Activated naive CD4-positive, alpha-beta T cell treated with anti-CD3 and anti-CD28 coated beads for 36 hours (primary cell): ENCODE measurements around the gene PCGF1. TPM values are rescaled to one million over a fixed set of nuclear protein-coding genes. Genes with fewer than 3 reads are reported as not detected.

Experiments used
- CTCF ChIA-PET: fragments of 350-600 bp; sonication (Branson Sonifier 250); formaldehyde crosslinking; loops from one replicate; lab custom pipeline; 2021; ENCODE audit warnings: antibody characterized with exemption; lab: Charles Lee
- DNase-seq: peaks from one replicate; pipeline ENCODE4 v3.0.0-alpha.2; 2020
- H3K27ac Mint-ChIP-seq: one replicate; pipeline ENCODE4 v1.8.0; 2021; ENCODE audit warnings: mild to moderate bottlenecking, mixed read lengths
- H3K27me3 Mint-ChIP-seq: one replicate; pipeline ENCODE4 v1.8.0; 2021; ENCODE audit warnings: low read depth, mixed read lengths
- H3K36me3 Mint-ChIP-seq: one replicate; pipeline ENCODE4 v1.8.0; 2021; ENCODE audit warnings: low read depth, mixed read lengths
- H3K4me1 Mint-ChIP-seq: one replicate; pipeline ENCODE4 v1.8.0; 2021; ENCODE audit warnings: low read depth, mixed read lengths
- H3K4me3 Mint-ChIP-seq: one replicate; pipeline ENCODE4 v1.8.0; 2021; ENCODE audit warnings: mild to moderate bottlenecking, moderate library complexity, mixed read lengths
- H3K9me3 Mint-ChIP-seq: one replicate; pipeline ENCODE4 v1.8.0; 2021; ENCODE audit warnings: mixed read lengths
- intact Hi-C: fragments of 100-400 bp; cut with micrococcal nuclease; formaldehyde crosslinking; loops from one replicate; pipeline ENCODE4 v1.15.1; 2023
- total RNA-seq, 2 experiments: library from RNA; stranded (reverse); gene quantifications; one replicate each; pipeline ENCODE4 v1.2.3, GENCODE V29; 2021

The PCGF1 gene
- total RNA-seq, 2 experiments from 2014 or later = 21.1 to 24.4 TPM

DNA sequence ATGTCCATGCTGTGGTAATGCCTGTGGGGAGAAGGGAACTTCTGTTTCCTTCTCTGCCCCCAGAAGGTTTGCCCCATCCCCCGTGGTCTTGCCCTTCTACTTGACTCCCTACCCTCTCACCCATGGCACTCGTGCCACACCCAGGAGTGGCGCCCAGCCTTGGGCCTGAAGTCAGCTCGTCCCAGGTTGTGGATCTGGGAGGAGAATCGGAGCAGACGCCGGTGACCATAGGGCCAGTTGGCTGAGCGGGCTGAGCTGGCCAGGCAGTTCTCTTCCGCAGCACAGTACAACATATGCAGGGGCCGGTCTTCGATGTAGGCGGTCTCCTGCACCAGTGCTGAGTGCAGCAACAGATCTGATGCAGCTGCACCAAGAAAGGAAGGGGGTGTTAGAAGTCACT lies 26.9 kb upstream of the PCGF1 start:
- Mint-ChIP-seq H3K27me3 (peaks cover 9% of the 10 kb centered on the region), H3K4me3 (no peak overlapping the region), H3K27ac (no peak overlapping the region), H3K36me3 (peaks cover 14% of the 10 kb centered on the region), H3K9me3 (no peaks in the 10 kb centered on the region), H3K4me1 (peaks cover 16% of the 10 kb centered on the region)
- CTCF ChIA-PET = interaction anchor here (4.1 kb wide), 1 partner anchor 52 kb away, joined by 50 read pairs; no protein-coding TSS in a partner anchor
- DNase-seq = no peak
- intact Hi-C loops = loop anchor here (5.0 to 10.0 kb wide), 4 partner anchors 37 to 710 kb away; partner anchors contain the start of genes LBX2 and STAMBP

DNA sequence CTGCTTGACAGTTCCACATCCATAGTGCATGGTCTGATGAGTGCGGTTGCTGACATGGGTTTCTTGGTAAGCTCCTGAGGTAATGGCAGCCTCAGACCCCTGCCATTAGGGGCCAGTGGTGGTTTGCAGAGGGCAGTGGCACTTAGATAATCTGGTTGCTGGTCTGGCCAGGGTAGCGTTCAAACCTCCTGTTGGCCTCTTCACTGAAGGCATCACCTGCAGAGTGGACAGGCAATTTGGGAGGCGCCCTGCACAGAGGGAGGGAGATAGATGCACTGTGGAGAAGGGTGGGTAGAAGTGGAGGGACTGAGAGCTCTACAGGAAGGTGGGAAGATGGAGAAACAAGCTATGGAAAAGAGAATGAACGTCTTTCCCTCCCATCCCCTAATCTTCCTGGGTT lies 26.0 kb upstream of the PCGF1 start:
- CTCF ChIA-PET = interaction anchor here (1.9 to 4.4 kb wide), 4 partner anchors 12 to 53 kb away, joined by 4 to 50 read pairs (median 24); partner anchors contain the start of genes CCDC142 and TTC31
- intact Hi-C loops = loop anchor here (5.0 to 10.0 kb wide), 4 partner anchors 36 to 709 kb away; partner anchors contain the start of genes LBX2 and STAMBP
- Mint-ChIP-seq H3K4me3 (no peak overlapping the region), H3K27ac (no peak overlapping the region), H3K9me3 (no peaks in the 10 kb centered on the region), H3K4me1 (peaks cover 21% of the 10 kb centered on the region), H3K36me3 (peaks cover 21% of the 10 kb centered on the region), H3K27me3 (peaks cover 4% of the 10 kb centered on the region)
- DNase-seq = no peak

DNA sequence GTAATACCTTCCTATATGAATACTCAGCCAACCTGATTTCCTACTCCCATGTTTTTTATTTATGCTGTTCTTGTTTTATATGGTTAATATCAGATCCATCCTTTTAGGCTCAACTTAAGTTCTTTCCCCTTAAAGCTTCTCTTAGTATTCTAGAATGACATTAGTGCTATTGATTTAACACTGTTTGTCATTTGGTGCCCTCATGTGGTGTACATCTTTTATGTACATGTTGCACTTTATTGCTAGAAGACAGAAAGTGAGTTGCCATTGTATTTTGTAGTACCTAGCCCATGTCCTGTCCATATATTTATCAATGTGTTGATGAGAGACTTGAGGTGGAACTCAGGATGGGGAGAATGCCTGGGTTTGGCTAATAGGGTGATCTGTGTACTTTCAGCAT lies 24.7 kb upstream of the PCGF1 start:
- Mint-ChIP-seq H3K4me3 (peak overlapping the region; percentile 35), H3K27ac (peak overlapping the region; percentile 2), H3K36me3 (peaks cover 34% of the 10 kb centered on the region), H3K27me3 (no peaks in the 10 kb centered on the region), H3K4me1 (peaks cover 33% of the 10 kb centered on the region), H3K9me3 (no peaks in the 10 kb centered on the region)
- intact Hi-C loops = loop anchor here (1.0 to 10.0 kb wide), 5 partner anchors 35 to 707 kb away; partner anchors contain the start of genes LBX2 and STAMBP
- no peak for DNase-seq
- CTCF ChIA-PET = interaction anchor here (0.5 to 4.4 kb wide), 18 partner anchors 10 to 197 kb away, joined by 3 to 50 read pairs (median 4); partner anchors contain the start of genes CCDC142, MRPL53, TTC31 and WBP1

DNA sequence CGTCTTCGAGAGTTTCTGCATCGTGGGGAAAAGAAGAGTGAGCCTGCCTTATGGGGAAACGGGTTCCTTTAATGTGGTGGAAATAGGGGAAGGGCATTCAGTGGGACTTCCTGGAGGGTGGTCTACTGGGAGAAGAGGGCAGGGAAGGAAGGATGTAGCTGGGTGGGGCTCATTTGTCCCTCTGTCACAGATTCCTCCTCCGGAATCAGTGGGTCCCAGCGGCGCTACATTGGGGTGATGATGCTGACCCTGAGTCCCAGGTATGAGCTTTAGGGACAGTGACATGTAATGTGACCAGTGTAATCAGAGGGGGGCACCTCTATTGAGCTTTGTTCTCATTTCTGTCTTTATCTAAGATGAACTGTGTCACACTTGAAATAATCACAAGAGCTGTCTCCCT lies 24.2 kb upstream of the PCGF1 start:
- Mint-ChIP-seq H3K36me3 (peaks cover 39% of the 10 kb centered on the region), H3K9me3 (no peaks in the 10 kb centered on the region)

DNA sequence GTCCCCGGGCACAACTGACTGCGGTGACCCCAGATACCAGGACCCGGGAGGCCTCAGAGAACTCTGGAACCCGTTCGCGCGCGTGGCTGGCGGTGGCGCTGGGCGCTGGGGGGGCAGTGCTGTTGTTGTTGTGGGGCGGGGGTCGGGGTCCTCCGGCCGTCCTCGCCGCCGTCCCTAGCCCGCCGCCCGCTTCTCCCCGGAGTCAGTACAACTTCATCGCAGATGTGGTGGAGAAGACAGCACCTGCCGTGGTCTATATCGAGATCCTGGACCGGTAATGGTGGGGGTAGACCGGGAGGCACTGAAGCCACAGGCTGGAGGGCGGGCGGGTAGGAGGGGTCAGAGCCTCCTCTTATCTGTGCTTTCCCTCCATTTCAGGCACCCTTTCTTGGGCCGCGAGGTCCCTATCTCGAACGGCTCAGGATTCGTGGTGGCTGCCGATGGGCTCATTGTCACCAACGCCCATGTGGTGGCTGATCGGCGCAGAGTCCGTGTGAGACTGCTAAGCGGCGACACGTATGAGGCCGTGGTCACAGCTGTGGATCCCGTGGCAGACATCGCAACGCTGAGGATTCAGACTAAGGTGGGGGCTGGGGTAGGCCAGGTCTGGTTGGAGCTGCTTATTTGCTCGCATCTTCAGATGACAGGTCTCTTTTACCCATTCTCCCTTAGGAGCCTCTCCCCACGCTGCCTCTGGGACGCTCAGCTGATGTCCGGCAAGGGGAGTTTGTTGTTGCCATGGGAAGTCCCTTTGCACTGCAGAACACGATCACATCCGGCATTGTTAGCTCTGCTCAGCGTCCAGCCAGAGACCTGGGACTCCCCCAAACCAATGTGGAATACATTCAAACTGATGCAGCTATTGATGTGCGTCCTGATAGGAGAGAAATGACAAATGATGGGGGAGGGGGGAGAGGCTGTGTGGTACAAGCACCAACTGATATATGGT lies 23.0 kb upstream of the PCGF1 start:
- Mint-ChIP-seq H3K36me3 (peaks cover 48% of the 10 kb centered on the region), H3K9me3 (no peaks in the 10 kb centered on the region), H3K27me3 (no peaks in the 10 kb centered on the region), H3K4me3 (peak overlapping the region; percentile 98), H3K27ac (peak overlapping the region; percentile 84), H3K4me1 (peaks cover 40% of the 10 kb centered on the region)
- CTCF ChIA-PET = interaction anchor here (0.9 to 4.4 kb wide), 10 partner anchors 21 to 61 kb away, joined by 3 to 50 read pairs (median 6); partner anchors contain the start of genes CCDC142 and TTC31
- peak; percentile 77 for DNase-seq
- intact Hi-C loops = loop anchor here (2.0 to 10.0 kb wide), 5 partner anchors 33 to 706 kb away; partner anchors contain the start of genes HK2, LBX2 and STAMBP

More for the DNA sequence above, 24.2 kb upstream of the PCGF1 start:
- H3K4me3 Mint-ChIP-seq = peak overlapping the region; percentile 34
- no peaks in the 10 kb centered on the region for H3K27me3 Mint-ChIP-seq
- H3K4me1 Mint-ChIP-seq = peaks cover 36% of the 10 kb centered on the region
- peak overlapping the region; percentile 2 for H3K27ac Mint-ChIP-seq
- intact Hi-C loops = loop anchor here (1.0 to 10.0 kb wide), 6 partner anchors 34 to 707 kb away; partner anchors contain the start of genes HK2, LBX2 and STAMBP
- CTCF ChIA-PET = interaction anchor here (0.5 to 4.4 kb wide), 21 partner anchors 10 to 197 kb away, joined by 3 to 50 read pairs (median 3); partner anchors contain the start of genes CCDC142, MRPL53, TTC31 and WBP1
- DNase-seq = no peak

DNA sequence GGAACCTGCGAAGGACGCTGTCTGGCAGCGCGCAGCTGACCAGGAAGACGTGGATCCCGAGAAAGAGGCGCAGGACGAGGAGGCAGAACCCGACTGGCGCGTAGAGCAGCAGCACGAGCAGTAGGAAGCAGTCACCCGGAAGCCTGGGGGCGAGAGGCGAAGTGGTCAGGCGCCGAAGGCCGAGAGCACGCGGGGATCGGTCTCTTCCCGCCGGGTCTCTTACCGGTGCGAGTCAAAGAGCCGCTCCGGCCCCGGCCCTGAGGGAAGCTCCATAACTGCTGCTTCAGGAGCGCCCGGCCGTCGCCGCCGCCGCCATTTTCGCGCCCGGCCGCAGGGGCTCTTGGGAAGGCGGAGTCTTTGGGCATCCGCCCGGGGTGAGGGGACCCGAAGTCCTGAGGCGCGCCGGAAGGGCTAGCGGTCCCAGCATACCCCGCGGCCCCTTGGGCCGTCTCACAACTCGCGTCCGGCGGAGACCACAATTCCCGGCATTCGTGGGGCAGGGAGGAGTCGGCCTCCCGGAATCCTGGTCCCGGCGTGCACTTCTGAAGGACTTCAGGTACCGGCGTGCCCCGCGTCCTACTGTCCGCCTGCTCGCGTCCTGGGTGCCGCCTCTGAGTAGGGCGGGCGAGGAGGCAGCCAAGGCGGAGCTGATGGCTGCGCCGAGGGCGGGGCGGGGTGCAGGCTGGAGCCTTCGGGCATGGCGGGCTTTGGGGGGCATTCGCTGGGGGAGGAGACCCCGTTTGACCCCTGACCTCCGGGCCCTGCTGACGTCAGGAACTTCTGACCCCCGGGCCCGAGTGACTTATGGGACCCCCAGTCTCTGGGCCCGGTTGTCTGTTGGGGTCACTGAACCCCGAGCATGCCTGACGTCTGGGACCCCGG lies 22.1 kb upstream of the PCGF1 start, which contains the start of the genes AUP1 and HTRA2:
AUP1 (minus strand) TSS at position 350 of the 882 bp plus-strand sequence; CDS start at position 273, 77 bp downstream.
HTRA2 (plus strand) TSS at position 577 of the 882 bp plus-strand sequence; CDS start at position 651, 74 bp downstream.
- peak; percentile 96 for DNase-seq
- Mint-ChIP-seq H3K27me3 (no peaks in the 10 kb centered on the region), H3K4me1 (peaks cover 40% of the 10 kb centered on the region), H3K36me3 (peaks cover 48% of the 10 kb centered on the region), H3K9me3 (no peaks in the 10 kb centered on the region), H3K27ac (peak within 1 kb of the TSS; percentile 91), H3K4me3 (peak within 1 kb of the TSS; percentile 98)
- CTCF ChIA-PET = interaction anchor here (0.9 to 4.4 kb wide), 10 partner anchors 9 to 60 kb away, joined by 3 to 39 read pairs (median 4); partner anchors contain the start of genes CCDC142 and TTC31
- intact Hi-C loops = loop anchor here (1.0 to 10.0 kb wide), 14 partner anchors 13 to 705 kb away; partner anchors contain the start of genes C2orf81, DOK1, HK2 and INO80B

DNA sequence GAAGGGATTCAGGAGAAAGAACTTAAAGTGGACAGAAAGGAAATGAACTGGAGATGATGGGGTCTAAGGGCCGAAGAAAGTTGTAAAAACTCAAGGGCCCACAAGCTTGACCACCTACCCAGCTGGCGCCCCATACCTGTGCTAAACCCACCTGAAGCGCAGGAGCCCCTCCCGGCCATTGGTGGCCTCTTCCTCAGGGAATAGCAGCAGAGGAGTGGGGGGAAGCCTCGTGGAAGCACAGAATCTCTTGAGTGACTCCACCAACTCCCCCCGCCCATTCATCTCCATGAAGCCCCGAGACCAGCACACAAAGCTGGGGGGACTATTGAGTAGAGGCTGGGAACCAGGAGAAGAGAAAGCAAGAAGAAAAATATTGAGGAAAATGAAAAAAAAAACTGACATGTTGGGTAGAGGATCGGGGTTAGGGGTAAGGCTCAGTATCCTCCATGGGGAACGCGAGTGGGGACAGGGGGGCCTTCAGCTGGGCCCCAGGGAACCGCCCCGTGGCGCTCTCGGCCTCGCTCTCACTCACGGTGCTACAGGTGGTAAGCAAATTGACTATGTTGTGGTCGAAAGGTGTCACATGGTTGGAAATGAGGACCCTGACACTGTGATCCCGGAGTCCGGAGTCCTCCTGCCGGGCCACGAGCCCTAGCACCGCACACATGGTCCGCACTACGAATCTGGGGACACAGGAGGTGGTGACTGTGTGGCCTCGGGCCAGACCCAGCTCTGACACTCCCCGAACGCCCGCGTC lies 21.3 kb upstream of the PCGF1 start:
- Mint-ChIP-seq H3K4me1 (peaks cover 40% of the 10 kb centered on the region), H3K9me3 (no peaks in the 10 kb centered on the region), H3K4me3 (peak overlapping the region; percentile 98), H3K36me3 (peaks cover 48% of the 10 kb centered on the region), H3K27ac (peak overlapping the region; percentile 91), H3K27me3 (no peaks in the 10 kb centered on the region)
- peak; percentile 45 for DNase-seq
- CTCF ChIA-PET = interaction anchor here (0.9 to 2.7 kb wide), 8 partner anchors 10 to 61 kb away, joined by 3 to 10 read pairs (median 4); partner anchors contain the start of genes CCDC142 and TTC31
- intact Hi-C loops = loop anchor here (1.0 to 2.0 kb wide), 9 partner anchors 12 to 136 kb away; partner anchors contain the start of genes C2orf81, DOK1, INO80B and PCGF1

DNA sequence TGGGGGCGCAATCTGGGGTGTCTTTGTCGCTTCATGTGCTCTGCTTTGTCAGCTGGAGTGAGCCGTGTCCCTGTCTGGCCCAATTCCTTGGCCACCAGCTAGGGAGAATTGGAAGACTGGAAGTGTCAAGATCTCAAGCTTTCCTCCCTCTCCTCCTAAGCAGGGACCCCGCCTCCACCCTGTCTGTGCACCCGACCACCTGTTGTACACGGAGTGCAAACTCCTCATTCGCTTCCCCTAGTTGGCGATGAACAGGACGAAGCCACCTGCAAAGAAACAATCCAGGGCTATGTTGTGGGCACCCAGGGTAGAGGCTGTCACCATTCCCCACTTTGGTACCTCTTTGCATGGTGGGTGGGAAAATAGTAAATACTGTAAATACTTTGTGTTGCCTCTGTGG lies 20.2 kb upstream of the PCGF1 start:
- peak overlapping the region; percentile 98 for H3K4me3 Mint-ChIP-seq
- H3K4me1 Mint-ChIP-seq = peaks cover 40% of the 10 kb centered on the region
- no peaks in the 10 kb centered on the region for H3K9me3 Mint-ChIP-seq
- no peak for DNase-seq
- H3K36me3 Mint-ChIP-seq = peaks cover 48% of the 10 kb centered on the region
- no peaks in the 10 kb centered on the region for H3K27me3 Mint-ChIP-seq
- CTCF ChIA-PET = interaction anchor here (0.7 to 1.7 kb wide), 2 partner anchors 58 to 298 kb away, joined by 4 to 6 read pairs; no protein-coding TSS in a partner anchor
- intact Hi-C loops = loop anchor here (2.0 kb wide), 1 partner anchor 73 kb away; the partner anchor contains the start of gene INO80B
- no peak overlapping the region for H3K27ac Mint-ChIP-seq

DNA sequence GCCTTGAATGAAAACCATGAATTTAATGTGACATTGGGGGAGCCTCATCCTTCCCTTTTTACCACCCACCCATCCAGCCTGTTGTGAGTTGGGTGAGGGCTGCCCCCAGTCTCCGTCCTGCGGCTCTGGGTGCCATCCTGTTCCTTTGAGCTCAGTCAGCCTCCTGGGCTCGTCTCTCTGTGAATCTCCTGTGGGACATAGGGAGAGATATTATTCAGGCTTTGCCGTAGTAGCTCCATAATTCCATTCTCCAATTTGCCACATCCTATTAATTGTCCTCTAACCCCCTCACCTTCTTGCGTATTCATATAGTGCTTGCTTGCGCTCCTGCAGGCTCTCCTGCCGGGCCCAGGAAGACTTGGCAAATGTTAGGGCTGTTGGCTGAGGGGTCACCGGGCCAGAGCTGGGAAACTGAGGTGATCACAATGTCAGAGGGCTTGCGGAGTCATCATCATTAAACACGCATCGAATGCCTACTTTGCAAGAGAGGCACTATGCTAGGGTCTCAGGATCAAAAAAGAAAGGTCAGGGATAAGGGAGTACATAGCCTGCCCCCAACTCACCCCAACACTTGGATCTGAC lies 19.2 kb upstream of the PCGF1 start:
- H3K4me1 Mint-ChIP-seq = peaks cover 35% of the 10 kb centered on the region
- no peak overlapping the region for H3K27ac Mint-ChIP-seq
- no peaks in the 10 kb centered on the region for H3K9me3 Mint-ChIP-seq
- H3K27me3 Mint-ChIP-seq = no peaks in the 10 kb centered on the region
- peaks cover 39% of the 10 kb centered on the region for H3K36me3 Mint-ChIP-seq
- CTCF ChIA-PET = interaction anchor here (1.1 kb wide), 1 partner anchor 62 kb away, joined by 5 read pairs; no protein-coding TSS in a partner anchor
- no peak overlapping the region for H3K4me3 Mint-ChIP-seq
- intact Hi-C loops = no loop called here
- no peak for DNase-seq
